HCT116 (cell line): ENCODE data around the gene ABTB2. TPM values are rescaled to one million over a fixed set of nuclear protein-coding genes. Genes with fewer than 3 reads are reported as not detected.

Experiments used
- ATAC-seq: fragments of 200-7000 bp; cut with Tn5 transposase; 2 replicates; pipeline ENCODE4 v1.9.1; 2020; ENCODE audit warnings: mild to moderate bottlenecking, moderate library complexity
- BruUV-seq: library from RNA; stranded (reverse); fragments of 400-500 nt; replicated peaks from 2 replicates; lab custom pipeline; 2021; lab: Mats Ljungman, UMichigan
- CTCF ChIA-PET: fragments of 300-600 bp; sonication (Branson Sonifier 250); formaldehyde crosslinking; loops from one replicate; lab custom pipeline; 2021; ENCODE audit warnings: antibody characterized with exemption; lab: Charles Lee
- POLR2A ChIA-PET: fragments of 300-600, 350-600 bp; sonication (Branson Sonifier 250); formaldehyde crosslinking; loops from one replicate; lab custom pipeline; 2021; ENCODE audit warnings: antibody characterized with exemption; lab: Charles Lee
- RAD21 ChIA-PET, 2 experiments: fragments of 300-600 bp; sonication (Branson Sonifier 250); formaldehyde crosslinking; loops; one replicate each; lab custom pipeline; 2023; ENCODE audit warnings: low total read pairs in 2 of 2; ENCODE audit not compliant: uncharacterized antibody in 2 of 2, unreplicated experiment in 2 of 2, low non-redundant PET in 1 of 2; lab: Charles Lee
- DNase-seq: peaks from one replicate; pipeline ENCODE4 v3.0.0-alpha.2; 2010; ENCODE audit warnings: low read depth, low spot score
- H2AFZ ChIP-seq: fragments of 200-600 bp; shearing (Covaris generic), sonication (generic); 2 replicates; pipeline ENCODE4 v1.6.1; 2017; ENCODE audit warnings: low read depth, mixed run types, mixed read lengths, antibody characterized with exemption, low read length; ENCODE audit not compliant: poor library complexity, severe bottlenecking
- H3K27ac ChIP-seq: 2 replicates; pipeline ENCODE4 v1.5.1; 2012; ENCODE audit warnings: low read depth, low read length
- H3K27me3 ChIP-seq: fragments of 200-600 bp; sonication (generic); 2 replicates; pipeline ENCODE4 v1.6.1; 2016; ENCODE audit warnings: mixed run types, low read length, mixed read lengths; ENCODE audit not compliant: insufficient read depth
- H3K36me3 ChIP-seq, 2 experiments: fragments of 200-500 bp in 1 of 2; fragments of 200-600 bp in 1 of 2; sonication (Bioruptor generic) in 1 of 2; sonication (generic) in 1 of 2; 2 replicates each; pipeline versions ENCODE4 v1.5.1 to v1.6.1; 2014 to 2016; ENCODE audit warnings: low read length in 2 of 2, inconsistent platforms in 1 of 2, mixed read lengths in 1 of 2, mixed run types in 1 of 2; ENCODE audit not compliant: insufficient read depth in 2 of 2, control insufficient read depth in 1 of 2
- H3K4me1 ChIP-seq, 2 experiments: fragments of 200-600 bp in 1 of 2; sonication (generic) in 1 of 2; 2 replicates each; pipeline versions ENCODE4 v1.5.1 to v1.6.1; 2012 to 2017; ENCODE audit warnings: low read length in 2 of 2, inconsistent platforms in 1 of 2, mild to moderate bottlenecking in 1 of 2, mixed read lengths in 1 of 2, mixed run types in 1 of 2, moderate library complexity in 1 of 2; ENCODE audit not compliant: insufficient read depth in 2 of 2, control insufficient read depth in 1 of 2
- H3K4me2 ChIP-seq: fragments of 200-600 bp; sonication (generic); 2 replicates; pipeline ENCODE4 v1.6.1; 2017; ENCODE audit warnings: mixed run types, low read length, mixed read lengths
- H3K4me3 ChIP-seq, 2 experiments: fragments of 200-600 bp in 1 of 2; sonication (generic) in 1 of 2; replicated peaks in 1 of 2; 2 replicates each; pipeline ENCODE4 v1.5.1; 2011 to 2016; ENCODE audit warnings: low read length in 2 of 2, control low read depth in 1 of 2, low read depth in 1 of 2, mild to moderate bottlenecking in 1 of 2, mixed read lengths in 1 of 2, mixed run types in 1 of 2
- H3K79me2 ChIP-seq: fragments of 200-600 bp; sonication (generic); 2 replicates; pipeline ENCODE4 v1.6.1; 2017; ENCODE audit warnings: mild to moderate bottlenecking, mixed run types, low read length, moderate library complexity, mixed read lengths; ENCODE audit not compliant: insufficient read depth
- H3K9ac ChIP-seq: fragments of 200-600 bp; sonication (generic); 2 replicates; pipeline ENCODE4 v1.6.1; 2016; ENCODE audit warnings: low read length, mixed read lengths
- H3K9me2 ChIP-seq: fragments of 200-600 bp; sonication (generic), shearing (Covaris generic); 2 replicates; pipeline ENCODE4 v1.6.1; 2017; ENCODE audit warnings: mixed run types, mild to moderate bottlenecking, moderate library complexity; ENCODE audit not compliant: insufficient read depth
- H3K9me3 ChIP-seq, 2 experiments: fragments of 200-500 bp in 1 of 2; fragments of 200-600 bp in 1 of 2; sonication (Bioruptor generic) in 1 of 2; sonication (generic) in 1 of 2; 2 replicates each; pipeline ENCODE4 v1.6.1; 2014 to 2017; ENCODE audit warnings: low read length in 2 of 2, mixed read lengths in 2 of 2, inconsistent platforms in 1 of 2, low read depth in 1 of 2, mild to moderate bottlenecking in 1 of 2, mixed run types in 1 of 2, moderate library complexity in 1 of 2; ENCODE audit not compliant: control insufficient read depth in 1 of 2, insufficient read depth in 1 of 2
- H4K20me1 ChIP-seq: fragments of 200-600 bp; sonication (generic), shearing (Covaris generic); 2 replicates; pipeline ENCODE4 v1.6.1; 2017; ENCODE audit warnings: mixed run types, mild to moderate bottlenecking, moderate library complexity; ENCODE audit not compliant: insufficient read depth
- CBX3 ChIP-seq: IDR thresholded peaks from 2 replicates; pipeline ENCODE4 v1.6.1; 2012; ENCODE audit warnings: low read depth
- CEBPB ChIP-seq: IDR thresholded peaks from 2 replicates; pipeline ENCODE4 v1.6.1; 2012; ENCODE audit warnings: low read depth
- CTCF ChIP-seq, 3 experiments: fragments of 200-600 bp in 1 of 3; sonication (generic) in 1 of 3; IDR thresholded peaks in 2 of 3; conservative IDR thresholded peaks in 1 of 3; 2 replicates each; pipeline ENCODE4 v1.5.1; 2012 to 2017; ENCODE audit warnings: low read depth in 2 of 3, low read length in 2 of 3, antibody characterized with exemption in 1 of 3, borderline replicate concordance in 1 of 3, control low read depth in 1 of 3, mild to moderate bottlenecking in 1 of 3, mixed read lengths in 1 of 3, mixed run types in 1 of 3, moderate library complexity in 1 of 3; ENCODE audit not compliant: insufficient read depth in 1 of 3
- EGR1 ChIP-seq: IDR thresholded peaks from 2 replicates; pipeline ENCODE4 v1.6.1; 2012; ENCODE audit warnings: low read depth
- EZH2 ChIP-seq: fragments of 200-600 bp; sonication (generic); IDR thresholded peaks from 2 replicates; pipeline ENCODE4 v1.6.1; 2017; ENCODE audit warnings: antibody characterized with exemption, mixed run types
- EZH2phosphoT487 ChIP-seq: fragments of 200-600 bp; IDR thresholded peaks from 2 replicates; pipeline ENCODE4 v1.6.1; 2018; ENCODE audit warnings: antibody characterized with exemption, borderline replicate concordance
- FOSL1 ChIP-seq: IDR thresholded peaks from 2 replicates; pipeline ENCODE4 v1.6.1; 2012; ENCODE audit warnings: low read depth
- JUND ChIP-seq: IDR thresholded peaks from 2 replicates; pipeline ENCODE4 v1.6.1; 2012
- MAX ChIP-seq: IDR thresholded peaks from 2 replicates; pipeline ENCODE4 v1.6.1; 2012
- POLR2A ChIP-seq: IDR thresholded peaks from 2 replicates; pipeline ENCODE4 v1.7.0; 2011; ENCODE audit warnings: borderline replicate concordance; ENCODE audit not compliant: insufficient read depth, insufficient read length; ENCODE audit errors: extremely low read depth
- POLR2AphosphoS5 ChIP-seq: IDR thresholded peaks from 2 replicates; pipeline ENCODE4 v1.6.1; 2011; ENCODE audit warnings: mild to moderate bottlenecking, low read depth, low read length, moderate library complexity
- RAD21 ChIP-seq: IDR thresholded peaks from 2 replicates; pipeline ENCODE4 v1.6.1; 2012; ENCODE audit warnings: low read depth, mild to moderate bottlenecking
- REST ChIP-seq: IDR thresholded peaks from 2 replicates; pipeline ENCODE4 v1.6.1; 2012; ENCODE audit warnings: low read depth
- YY1 ChIP-seq: IDR thresholded peaks from 2 replicates; pipeline ENCODE4 v1.6.1; 2011; ENCODE audit warnings: low read length, low read depth, moderate library complexity, mild to moderate bottlenecking; ENCODE audit not compliant: insufficient replicate concordance; ENCODE audit errors: extremely low read depth
- ZFX ChIP-seq: fragments of 450-650 bp; IDR thresholded peaks from 2 replicates; pipeline ENCODE4 v1.6.1; 2017
- intact Hi-C: fragments of 100-400 bp; cut with micrococcal nuclease; formaldehyde crosslinking; loops from 2 replicates; pipeline ENCODE4 v1.10.0; 2022
- total RNA-seq: library from RNA; stranded (reverse); gene quantifications from one replicate; pipeline ENCODE4 v1.2.1, GENCODE V29; 2021; ENCODE audit not compliant: unreplicated experiment

ABTB2 gene
- total RNA-seq, 1 experiment from 2014 or later, result 6.8 TPM

- no peak for TF ChIP-seq REST
These were observed 107.6 kb downstream of the ABTB2 start (continued) for GRCh38 chr11:34250211-34250610.

- no peak overlapping the region; the same call in 1 of the 2 replicates for H3K4me2 ChIP-seq
- no peak overlapping the region for H2AFZ ChIP-seq
- H3K27ac ChIP-seq, result no peak overlapping the region
- DNase-seq, result no peak
- ChIA-PET POLR2A (interaction anchor here (0.8 to 2.5 kb wide), 2 partner anchors 13 to 24 kb away, joined by 3 to 15 read pairs; no protein-coding TSS in a partner anchor), RAD21 (interaction anchor here in 1 of 2 experiments (1.0 kb wide), 1 partner anchor 14 kb away, joined by 4 read pairs; no protein-coding TSS in a partner anchor), CTCF (interaction anchor here (1.8 kb wide), 1 partner anchor 75 kb away, joined by 7 read pairs; no protein-coding TSS in a partner anchor)
- no peaks in the 10 kb centered on the region for H3K36me3 ChIP-seq
- H3K9ac ChIP-seq, result no peak overlapping the region
- BruUV-seq, result no TSS peak
- no peaks in the 10 kb centered on the region for H3K9me3 ChIP-seq
- H3K27me3 ChIP-seq, result no peaks in the 10 kb centered on the region
- H3K4me1 ChIP-seq, result peaks cover 35 to 67% of the 10 kb centered on the region in 2 experiments
- no peak overlapping the region for H3K4me3 ChIP-seq
- no peaks in the 10 kb centered on the region for H3K9me2 ChIP-seq
- peaks cover 3% of the 10 kb centered on the region; the same call in 1 of the 2 replicates for H4K20me1 ChIP-seq
- intact Hi-C loops, result no loop called here
- ATAC-seq, result no peak
- no peaks in the 10 kb centered on the region for H3K79me2 ChIP-seq
- TF ChIP-seq POLR2A, result no peak
- no peak for TF ChIP-seq RAD21
- TF ChIP-seq REST, result no peak
- no peak for TF ChIP-seq CTCF (IDR thresholded peaks at IDR 0.05 in 2 of 3, conservative IDR thresholded peaks at IDR 0.05 in 1 of 3; ENCODE audit: borderline replicate concordance in 1 of 3, insufficient read depth in 1 of 3, low read depth in 2 of 3, low read length in 2 of 3)
- TF ChIP-seq MAX, result no peak
- TF ChIP-seq EZH2phosphoT487, result no peak
- TF ChIP-seq JUND, result no peak
- no peak for TF ChIP-seq EGR1
- no peak for TF ChIP-seq ZFX
- no peak for TF ChIP-seq FOSL1
- no peak for TF ChIP-seq CEBPB
- no peak for TF ChIP-seq YY1
- TF ChIP-seq CBX3, result no peak
- TF ChIP-seq EZH2, result no peak
- no peak for TF ChIP-seq POLR2AphosphoS5
These were observed 108.4 kb downstream of the ABTB2 start for GRCh38 chr11:34249439-34249838.
